Immature natural killer cell (primary cell): Measurements from ENCODE around the gene B4GALNT2. TPM values are rescaled to one million over a fixed set of nuclear protein-coding genes. Genes with fewer than 3 reads are reported as not detected.

ENCODE experiments used
- DNase-seq, 3 donors: peaks; one replicate each; pipeline ENCODE4 v3.0.0; 2022; ENCODE audit warnings: mixed read lengths in 1 of 3
- H3K27ac Mint-ChIP-seq, 6 donors: one replicate each; pipeline ENCODE4 v1.8.0; 2020; ENCODE audit warnings: mixed read lengths in 6 of 6, mild to moderate bottlenecking in 5 of 6, inconsistent platforms in 4 of 6, moderate library complexity in 3 of 6
- H3K27me3 Mint-ChIP-seq, 3 donors: one replicate each; pipeline ENCODE4 v1.8.0; 2020 to 2021; ENCODE audit warnings: low read depth in 3 of 3, mild to moderate bottlenecking in 3 of 3, mixed read lengths in 3 of 3, moderate library complexity in 3 of 3, inconsistent platforms in 1 of 3
- H3K36me3 Mint-ChIP-seq, 3 donors: one replicate each; pipeline ENCODE4 v1.8.0; 2020; ENCODE audit warnings: mixed read lengths in 3 of 3, inconsistent platforms in 2 of 3, mild to moderate bottlenecking in 2 of 3
- H3K4me1 Mint-ChIP-seq, 2 donors: one replicate each; pipeline ENCODE4 v1.8.0; 2020; ENCODE audit warnings: inconsistent platforms in 2 of 2, mild to moderate bottlenecking in 2 of 2, mixed read lengths in 2 of 2, moderate library complexity in 1 of 2
- H3K4me3 Mint-ChIP-seq, 5 donors: one replicate each; pipeline ENCODE4 v1.8.0; 2020; ENCODE audit warnings: mild to moderate bottlenecking in 5 of 5, mixed read lengths in 5 of 5, inconsistent platforms in 3 of 5, moderate library complexity in 3 of 5
- H3K9me3 Mint-ChIP-seq, 6 donors: one replicate each; pipeline ENCODE4 v1.8.0; 2020; ENCODE audit warnings: mild to moderate bottlenecking in 6 of 6, mixed read lengths in 6 of 6, inconsistent platforms in 4 of 6, moderate library complexity in 3 of 6
- polyA plus RNA-seq, 3 donors: library from polyadenylated mRNA; unstranded; fragments of 300-500 nt; fragmentation: Illumina TruSeq; gene quantifications; one replicate each; pipeline ENCODE4 v1.2.3, GENCODE V29; 2021

Gene B4GALNT2
- polyA plus RNA-seq, 3 donors from 2014 or later: not detected

GRCh38 chr17:49106321-49107210, 26.0 kb upstream of the B4GALNT2 start:
- H3K36me3 Mint-ChIP-seq: no peaks in the 10 kb centered on the region
- peaks cover 0 to 2% (median 0%) of the 10 kb centered on the region in 6 donors for H3K9me3 Mint-ChIP-seq
- no peaks in the 10 kb centered on the region for H3K4me1 Mint-ChIP-seq
- H3K27me3 Mint-ChIP-seq: peaks cover 0 to 2% (median 2%) of the 10 kb centered on the region in 3 donors
- no peak for DNase-seq
- no peak overlapping the region for H3K27ac Mint-ChIP-seq
- no peak overlapping the region for H3K4me3 Mint-ChIP-seq

GRCh38 chr17:49107211-49107557, 25.4 kb upstream of the B4GALNT2 start:
- Mint-ChIP-seq H3K36me3 (no peaks in the 10 kb centered on the region), H3K27me3 (peaks cover 0 to 2% (median 2%) of the 10 kb centered on the region in 3 donors), H3K4me1 (no peaks in the 10 kb centered on the region), H3K4me3 (no peak overlapping the region), H3K9me3 (peaks cover 0 to 2% (median 0%) of the 10 kb centered on the region in 6 donors), H3K27ac (no peak overlapping the region)
- no peak for DNase-seq

GRCh38 chr17:49108318-49108717, 24.3 kb upstream of the B4GALNT2 start:
- H3K4me3 Mint-ChIP-seq: no peak overlapping the region
- H3K36me3 Mint-ChIP-seq: no peaks in the 10 kb centered on the region
- peaks cover 0 to 2% (median 0%) of the 10 kb centered on the region in 6 donors for H3K9me3 Mint-ChIP-seq
- H3K27ac Mint-ChIP-seq: no peak overlapping the region
- no peaks in the 10 kb centered on the region for H3K4me1 Mint-ChIP-seq
- peaks cover 0 to 5% (median 2%) of the 10 kb centered on the region in 3 donors for H3K27me3 Mint-ChIP-seq
- DNase-seq: no peak

- H3K9me3 Mint-ChIP-seq: no peaks in the 10 kb centered on the region
- H3K27me3 Mint-ChIP-seq: peaks cover 0 to 3% (median 0%) of the 10 kb centered on the region in 3 donors
- no peaks in the 10 kb centered on the region for H3K4me1 Mint-ChIP-seq
- H3K36me3 Mint-ChIP-seq: no peaks in the 10 kb centered on the region
- H3K4me3 Mint-ChIP-seq: no peak overlapping the region
- H3K27ac Mint-ChIP-seq: no peak overlapping the region
- no peak for DNase-seq
Measured at GRCh38 chr17:49110509-49110908, 22.1 kb upstream of the B4GALNT2 start.

GRCh38 chr17:49111934-49112333, 20.6 kb upstream of the B4GALNT2 start:
- DNase-seq: no peak
- Mint-ChIP-seq H3K27me3 (peaks cover 0 to 3% (median 0%) of the 10 kb centered on the region in 3 donors), H3K27ac (no peak overlapping the region), H3K4me3 (no peak overlapping the region), H3K36me3 (no peaks in the 10 kb centered on the region), H3K4me1 (no peaks in the 10 kb centered on the region), H3K9me3 (no peaks in the 10 kb centered on the region)

GRCh38 chr17:49112936-49113335, 19.6 kb upstream of the B4GALNT2 start:
- Mint-ChIP-seq H3K27me3 (peaks cover 0 to 3% (median 0%) of the 10 kb centered on the region in 3 donors), H3K36me3 (no peaks in the 10 kb centered on the region), H3K27ac (no peak overlapping the region), H3K4me1 (no peaks in the 10 kb centered on the region), H3K9me3 (no peaks in the 10 kb centered on the region), H3K4me3 (no peak overlapping the region)
- no peak for DNase-seq

- no peak for DNase-seq
- peaks cover 0 to 4% (median 1%) of the 10 kb centered on the region in 3 donors for H3K27me3 Mint-ChIP-seq
- H3K36me3 Mint-ChIP-seq: no peaks in the 10 kb centered on the region
- no peaks in the 10 kb centered on the region for H3K4me1 Mint-ChIP-seq
- H3K4me3 Mint-ChIP-seq: no peak overlapping the region
- no peaks in the 10 kb centered on the region for H3K9me3 Mint-ChIP-seq
- H3K27ac Mint-ChIP-seq: no peak overlapping the region
Measured at GRCh38 chr17:49114703-49115102, 17.9 kb upstream of the B4GALNT2 start.

GRCh38 chr17:49117587-49118230, 14.9 kb upstream of the B4GALNT2 start:
- Mint-ChIP-seq H3K4me1 (no peaks in the 10 kb centered on the region), H3K36me3 (peaks cover 0 to 4% (median 0%) of the 10 kb centered on the region in 3 donors), H3K27ac (no peak overlapping the region), H3K9me3 (no peaks in the 10 kb centered on the region), H3K4me3 (no peak overlapping the region), H3K27me3 (peaks cover 4 to 9% (median 4%) of the 10 kb centered on the region in 3 donors)
- DNase-seq: no peak

GRCh38 chr17:49120166-49120565, 12.4 kb upstream of the B4GALNT2 start:
- Mint-ChIP-seq H3K4me3 (no peak overlapping the region), H3K4me1 (no peaks in the 10 kb centered on the region), H3K27me3 (peaks cover 4 to 6% (median 4%) of the 10 kb centered on the region in 3 donors), H3K36me3 (peaks cover 0 to 4% (median 0%) of the 10 kb centered on the region in 3 donors), H3K27ac (no peak overlapping the region), H3K9me3 (no peaks in the 10 kb centered on the region)
- DNase-seq: no peak

- Mint-ChIP-seq H3K36me3 (peaks cover 0 to 4% (median 0%) of the 10 kb centered on the region in 3 donors), H3K4me3 (no peak overlapping the region), H3K4me1 (no peaks in the 10 kb centered on the region), H3K27me3 (peaks cover 4 to 7% (median 6%) of the 10 kb centered on the region in 3 donors), H3K27ac (no peak overlapping the region), H3K9me3 (no peaks in the 10 kb centered on the region)
- no peak for DNase-seq
Measured at GRCh38 chr17:49121696-49122292, 10.8 kb upstream of the B4GALNT2 start.

- Mint-ChIP-seq H3K36me3 (peaks cover 0 to 4% (median 0%) of the 10 kb centered on the region in 3 donors), H3K27ac (no peak overlapping the region), H3K27me3 (peaks cover 4 to 7% (median 6%) of the 10 kb centered on the region in 3 donors), H3K9me3 (no peaks in the 10 kb centered on the region), H3K4me3 (no peak overlapping the region), H3K4me1 (no peaks in the 10 kb centered on the region)
- no peak for DNase-seq
Measured at GRCh38 chr17:49122566-49122965, 10.0 kb upstream of the B4GALNT2 start.

- H3K36me3 Mint-ChIP-seq: peaks cover 0 to 4% (median 0%) of the 10 kb centered on the region in 3 donors
- H3K4me1 Mint-ChIP-seq: no peaks in the 10 kb centered on the region
- no peak overlapping the region for H3K4me3 Mint-ChIP-seq
- DNase-seq: no peak
- H3K27me3 Mint-ChIP-seq: peaks cover 4 to 10% (median 6%) of the 10 kb centered on the region in 3 donors
- no peaks in the 10 kb centered on the region for H3K9me3 Mint-ChIP-seq
- H3K27ac Mint-ChIP-seq: no peak overlapping the region
Measured at GRCh38 chr17:49123061-49123460, 9.5 kb upstream of the B4GALNT2 start.

GRCh38 chr17:49125449-49125848, 7.1 kb upstream of the B4GALNT2 start:
- H3K27ac Mint-ChIP-seq: no peak overlapping the region
- no peaks in the 10 kb centered on the region for H3K4me1 Mint-ChIP-seq
- no peak overlapping the region for H3K4me3 Mint-ChIP-seq
- H3K27me3 Mint-ChIP-seq: peaks cover 6 to 15% (median 8%) of the 10 kb centered on the region in 3 donors
- H3K36me3 Mint-ChIP-seq: peaks cover 0 to 4% (median 0%) of the 10 kb centered on the region in 3 donors
- no peak for DNase-seq
- peaks cover 0 to 2% (median 0%) of the 10 kb centered on the region in 6 donors for H3K9me3 Mint-ChIP-seq
